ENCODE results near the gene TTC7B.

DNA sequence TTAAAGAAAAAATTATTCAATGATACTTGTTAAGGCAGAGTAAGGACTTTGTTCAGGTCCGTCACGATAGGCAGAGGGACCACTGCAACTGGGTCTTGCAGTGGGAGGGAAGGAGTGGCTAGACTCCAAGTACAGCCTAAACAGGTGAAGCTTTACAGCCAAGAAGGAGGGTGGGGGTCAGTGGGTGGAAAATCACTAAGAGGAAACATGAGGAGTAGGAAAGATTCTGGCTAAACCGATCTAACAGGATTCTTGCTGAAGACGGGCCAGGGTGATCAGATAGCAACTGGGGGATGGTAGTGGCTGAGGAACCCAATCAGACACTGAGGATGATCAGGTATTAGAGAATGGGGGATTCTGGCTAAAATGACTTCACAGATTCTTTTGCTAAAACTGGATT, 100.2 kb downstream of the TTC7B start:
- TF ChIP-seq, protein P1, sequence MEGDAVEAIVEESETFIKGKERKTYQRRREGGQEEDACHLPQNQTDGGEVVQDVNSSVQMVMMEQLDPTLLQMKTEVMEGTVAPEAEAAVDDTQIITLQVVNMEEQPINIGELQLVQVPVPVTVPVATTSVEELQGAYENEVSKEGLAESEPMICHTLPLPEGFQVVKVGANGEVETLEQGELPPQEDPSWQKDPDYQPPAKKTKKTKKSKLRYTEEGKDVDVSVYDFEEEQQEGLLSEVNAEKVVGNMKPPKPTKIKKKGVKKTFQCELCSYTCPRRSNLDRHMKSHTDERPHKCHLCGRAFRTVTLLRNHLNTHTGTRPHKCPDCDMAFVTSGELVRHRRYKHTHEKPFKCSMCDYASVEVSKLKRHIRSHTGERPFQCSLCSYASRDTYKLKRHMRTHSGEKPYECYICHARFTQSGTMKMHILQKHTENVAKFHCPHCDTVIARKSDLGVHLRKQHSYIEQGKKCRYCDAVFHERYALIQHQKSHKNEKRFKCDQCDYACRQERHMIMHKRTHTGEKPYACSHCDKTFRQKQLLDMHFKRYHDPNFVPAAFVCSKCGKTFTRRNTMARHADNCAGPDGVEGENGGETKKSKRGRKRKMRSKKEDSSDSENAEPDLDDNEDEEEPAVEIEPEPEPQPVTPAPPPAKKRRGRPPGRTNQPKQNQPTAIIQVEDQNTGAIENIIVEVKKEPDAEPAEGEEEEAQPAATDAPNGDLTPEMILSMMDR (IDR thresholded peaks at IDR 0.05) = no peak
- TF ChIP-seq, protein P2, sequence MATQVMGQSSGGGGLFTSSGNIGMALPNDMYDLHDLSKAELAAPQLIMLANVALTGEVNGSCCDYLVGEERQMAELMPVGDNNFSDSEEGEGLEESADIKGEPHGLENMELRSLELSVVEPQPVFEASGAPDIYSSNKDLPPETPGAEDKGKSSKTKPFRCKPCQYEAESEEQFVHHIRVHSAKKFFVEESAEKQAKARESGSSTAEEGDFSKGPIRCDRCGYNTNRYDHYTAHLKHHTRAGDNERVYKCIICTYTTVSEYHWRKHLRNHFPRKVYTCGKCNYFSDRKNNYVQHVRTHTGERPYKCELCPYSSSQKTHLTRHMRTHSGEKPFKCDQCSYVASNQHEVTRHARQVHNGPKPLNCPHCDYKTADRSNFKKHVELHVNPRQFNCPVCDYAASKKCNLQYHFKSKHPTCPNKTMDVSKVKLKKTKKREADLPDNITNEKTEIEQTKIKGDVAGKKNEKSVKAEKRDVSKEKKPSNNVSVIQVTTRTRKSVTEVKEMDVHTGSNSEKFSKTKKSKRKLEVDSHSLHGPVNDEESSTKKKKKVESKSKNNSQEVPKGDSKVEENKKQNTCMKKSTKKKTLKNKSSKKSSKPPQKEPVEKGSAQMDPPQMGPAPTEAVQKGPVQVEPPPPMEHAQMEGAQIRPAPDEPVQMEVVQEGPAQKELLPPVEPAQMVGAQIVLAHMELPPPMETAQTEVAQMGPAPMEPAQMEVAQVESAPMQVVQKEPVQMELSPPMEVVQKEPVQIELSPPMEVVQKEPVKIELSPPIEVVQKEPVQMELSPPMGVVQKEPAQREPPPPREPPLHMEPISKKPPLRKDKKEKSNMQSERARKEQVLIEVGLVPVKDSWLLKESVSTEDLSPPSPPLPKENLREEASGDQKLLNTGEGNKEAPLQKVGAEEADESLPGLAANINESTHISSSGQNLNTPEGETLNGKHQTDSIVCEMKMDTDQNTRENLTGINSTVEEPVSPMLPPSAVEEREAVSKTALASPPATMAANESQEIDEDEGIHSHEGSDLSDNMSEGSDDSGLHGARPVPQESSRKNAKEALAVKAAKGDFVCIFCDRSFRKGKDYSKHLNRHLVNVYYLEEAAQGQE (IDR thresholded peaks at IDR 0.05; ENCODE audit: insufficient read depth in 1 of 2, low read depth in 2 of 2, low read length in 1 of 2) = no peak
